Panc1 (cell line): Measurements from ENCODE around the gene FAM221B. TPM values are rescaled to one million over a fixed set of nuclear protein-coding genes. Genes with fewer than 3 reads are reported as not detected.

ENCODE experiments used
- ATAC-seq: fragments of 200-7000 bp; cut with Tn5 transposase; 2 replicates; pipeline ENCODE4 v1.9.1; 2020; ENCODE audit warnings: mild to moderate bottlenecking, moderate library complexity
- BruUV-seq: library from RNA; stranded (reverse); fragments of 400-500 nt; replicated peaks from 2 replicates; lab custom pipeline; 2021; lab: Mats Ljungman, UMichigan
- CTCF ChIA-PET: fragments of 300-600 bp; sonication (Branson Sonifier 250); formaldehyde crosslinking; loops from one replicate; lab custom pipeline; 2022; ENCODE audit warnings: antibody characterized with exemption; lab: Charles Lee
- POLR2A ChIA-PET: fragments of 300-600 bp; sonication (Branson Sonifier 250); formaldehyde crosslinking; loops from one replicate; lab custom pipeline; 2022; ENCODE audit warnings: antibody characterized with exemption; lab: Charles Lee
- DNase-seq: peaks from one replicate; pipeline ENCODE4 v3.0.0-alpha.2; 2010; ENCODE audit warnings: low read depth, low spot score
- H3K27ac ChIP-seq: 2 replicates; pipeline ENCODE4 v1.5.1; 2011; ENCODE audit warnings: mild to moderate bottlenecking, low read length, inconsistent platforms
- H3K27me3 ChIP-seq: fragments of 200-500 bp; sonication (Bioruptor generic); 2 replicates; pipeline ENCODE4 v1.6.0; 2014; ENCODE audit warnings: low read length, inconsistent platforms; ENCODE audit not compliant: control insufficient read depth, insufficient read depth
- H3K36me3 ChIP-seq: fragments of 200-500 bp; sonication (Bioruptor generic); 2 replicates; pipeline ENCODE4 v1.5.1; 2014; ENCODE audit warnings: inconsistent platforms, mild to moderate bottlenecking, low read length, moderate library complexity; ENCODE audit not compliant: control insufficient read depth, insufficient read depth
- H3K4me1 ChIP-seq: 2 replicates; pipeline ENCODE4 v1.5.1; 2011; ENCODE audit warnings: inconsistent platforms, mild to moderate bottlenecking, low read length, moderate library complexity; ENCODE audit not compliant: control insufficient read depth, insufficient read depth
- H3K4me3 ChIP-seq, 2 experiments: 2 replicates each; pipeline ENCODE4 v1.5.1; 2011 to 2012; ENCODE audit warnings: low read depth in 2 of 2, low read length in 2 of 2, mild to moderate bottlenecking in 2 of 2, inconsistent platforms in 1 of 2, moderate library complexity in 1 of 2
- H3K9me3 ChIP-seq: fragments of 200-500 bp; sonication (Bioruptor generic); 2 replicates; pipeline ENCODE4 v1.5.1; 2014; ENCODE audit warnings: low read depth, mild to moderate bottlenecking, inconsistent platforms, low read length, moderate library complexity; ENCODE audit not compliant: control insufficient read depth, insufficient read depth
- POLR2AphosphoS5 ChIP-seq: IDR thresholded peaks from 2 replicates; pipeline ENCODE4 v1.6.1; 2012; ENCODE audit warnings: mild to moderate bottlenecking, low read depth, low read length, moderate library complexity
- SIN3A ChIP-seq: IDR thresholded peaks from 2 replicates; pipeline ENCODE4 v1.6.1; 2012; ENCODE audit warnings: low read depth, mild to moderate bottlenecking, low read length, moderate library complexity, borderline replicate concordance; ENCODE audit not compliant: insufficient read depth
- TCF7L2 ChIP-seq: IDR thresholded peaks from 2 replicates; pipeline ENCODE4 v1.6.1; 2011; ENCODE audit warnings: mild to moderate bottlenecking, low read depth, low read length, inconsistent platforms
- in situ Hi-C: cut with HindIII; loops from 2 replicates; pipeline ENCODE4 v1.10.0; 2016; ENCODE audit warnings: low sequenced_read_pairs, low pct_unique_long_range_greater_than_20kb
- intact Hi-C: fragments of 100-400 bp; cut with micrococcal nuclease; formaldehyde crosslinking; loops from one replicate; pipeline ENCODE4 v1.10.0; 2022; ENCODE audit not compliant: unreplicated experiment
- total RNA-seq: library from RNA; stranded (reverse); gene quantifications from one replicate; pipeline ENCODE4 v1.2.1, GENCODE V29; 2021; ENCODE audit not compliant: unreplicated experiment
- TF ChIP-seq, protein P1 (sequence below): fragments of 450-650 bp; IDR thresholded peaks from 2 replicates; pipeline ENCODE4 v1.5.1; 2017; ENCODE audit warnings: mild to moderate bottlenecking
- TF ChIP-seq, protein P2 (sequence below), 2 experiments: IDR thresholded peaks; 2 replicates each; pipeline ENCODE4 v1.6.1; 2011 to 2012; ENCODE audit warnings: low read depth in 2 of 2, control low read depth in 1 of 2, low read length in 1 of 2, mild to moderate bottlenecking in 1 of 2, moderate library complexity in 1 of 2; ENCODE audit not compliant: insufficient read depth in 1 of 2

The FAM221B gene
- total RNA-seq, 1 experiment from 2014 or later = not detected

DNA sequence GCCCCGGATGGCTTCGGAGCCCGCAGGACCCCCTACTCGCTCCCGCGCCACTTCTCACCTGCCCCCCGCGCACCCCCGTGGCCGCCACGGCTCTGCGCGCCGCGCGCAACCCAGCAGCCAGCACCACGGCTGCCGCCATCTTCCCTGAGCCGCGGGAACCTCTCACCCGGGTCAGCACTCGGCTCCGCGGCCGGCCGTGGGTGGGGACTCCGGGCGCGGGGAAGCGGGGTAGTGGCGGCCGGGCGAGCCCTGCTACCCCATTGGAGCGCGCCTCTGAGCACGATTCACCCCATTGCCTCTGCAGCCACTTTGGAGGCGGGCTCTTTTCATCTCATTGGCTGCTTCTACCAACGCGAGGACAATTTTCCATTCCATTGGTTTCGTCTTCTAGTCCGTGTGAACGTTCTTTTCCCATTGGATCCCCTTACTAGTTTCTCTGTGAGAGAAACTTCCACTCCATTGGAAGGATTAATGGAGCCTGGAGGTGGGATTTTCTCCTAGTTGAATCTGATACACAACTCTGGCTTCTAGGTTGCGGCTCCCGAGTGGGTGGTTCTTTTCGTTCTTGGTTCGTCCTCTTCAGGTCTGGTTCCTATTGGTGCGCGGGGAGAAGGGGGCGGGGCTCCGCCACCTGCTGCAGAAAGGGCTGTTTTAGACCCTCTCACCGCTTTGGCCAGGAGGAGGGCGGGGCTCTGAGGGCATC is 13.5 kb downstream of the FAM221B start, which contains the start of gene HINT2:
HINT2 (minus strand) TSS at position 202 of the 703 bp plus-strand sequence; CDS start at position 139, 63 bp downstream.
- Histone ChIP-seq H3K4me3 (peak within 1 kb of the TSS; percentile 88 to 90), H3K36me3 (no peaks in the 10 kb centered on the region), H3K27ac (peak within 1 kb of the TSS; percentile 85), H3K4me1 (peaks cover 29% of the 10 kb centered on the region), H3K9me3 (no peaks in the 10 kb centered on the region), H3K27me3 (peaks cover 3% of the 10 kb centered on the region; the same call in 1 of the 2 replicates)
- no TSS peak for BruUV-seq
- peak; percentile 91 for DNase-seq
- peak; percentile 94 for TF ChIP-seq POLR2AphosphoS5
- TF ChIP-seq SIN3A = peak; percentile 72; the same call in 1 of the 2 replicates
- TF ChIP-seq, protein P1, sequence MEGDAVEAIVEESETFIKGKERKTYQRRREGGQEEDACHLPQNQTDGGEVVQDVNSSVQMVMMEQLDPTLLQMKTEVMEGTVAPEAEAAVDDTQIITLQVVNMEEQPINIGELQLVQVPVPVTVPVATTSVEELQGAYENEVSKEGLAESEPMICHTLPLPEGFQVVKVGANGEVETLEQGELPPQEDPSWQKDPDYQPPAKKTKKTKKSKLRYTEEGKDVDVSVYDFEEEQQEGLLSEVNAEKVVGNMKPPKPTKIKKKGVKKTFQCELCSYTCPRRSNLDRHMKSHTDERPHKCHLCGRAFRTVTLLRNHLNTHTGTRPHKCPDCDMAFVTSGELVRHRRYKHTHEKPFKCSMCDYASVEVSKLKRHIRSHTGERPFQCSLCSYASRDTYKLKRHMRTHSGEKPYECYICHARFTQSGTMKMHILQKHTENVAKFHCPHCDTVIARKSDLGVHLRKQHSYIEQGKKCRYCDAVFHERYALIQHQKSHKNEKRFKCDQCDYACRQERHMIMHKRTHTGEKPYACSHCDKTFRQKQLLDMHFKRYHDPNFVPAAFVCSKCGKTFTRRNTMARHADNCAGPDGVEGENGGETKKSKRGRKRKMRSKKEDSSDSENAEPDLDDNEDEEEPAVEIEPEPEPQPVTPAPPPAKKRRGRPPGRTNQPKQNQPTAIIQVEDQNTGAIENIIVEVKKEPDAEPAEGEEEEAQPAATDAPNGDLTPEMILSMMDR = no peak
- ChIA-PET CTCF (interaction anchor here (0.5 to 0.6 kb wide), 2 partner anchors 14 to 141 kb away, joined by 4 to 7 read pairs; partner anchors contain the start of gene TMEM8B), POLR2A (interaction anchor here (1.0 kb wide), 1 partner anchor 81 kb away, joined by 3 read pairs; no protein-coding TSS in a partner anchor)
- intact Hi-C loops (loop anchor here (10.0 kb wide), 1 partner anchor 160 kb away; the partner anchor contains the start of genes CCDC107, RMRP and SIT1), in situ Hi-C loops (no loop called here)
- peak; percentile 94 for ATAC-seq

DNA sequence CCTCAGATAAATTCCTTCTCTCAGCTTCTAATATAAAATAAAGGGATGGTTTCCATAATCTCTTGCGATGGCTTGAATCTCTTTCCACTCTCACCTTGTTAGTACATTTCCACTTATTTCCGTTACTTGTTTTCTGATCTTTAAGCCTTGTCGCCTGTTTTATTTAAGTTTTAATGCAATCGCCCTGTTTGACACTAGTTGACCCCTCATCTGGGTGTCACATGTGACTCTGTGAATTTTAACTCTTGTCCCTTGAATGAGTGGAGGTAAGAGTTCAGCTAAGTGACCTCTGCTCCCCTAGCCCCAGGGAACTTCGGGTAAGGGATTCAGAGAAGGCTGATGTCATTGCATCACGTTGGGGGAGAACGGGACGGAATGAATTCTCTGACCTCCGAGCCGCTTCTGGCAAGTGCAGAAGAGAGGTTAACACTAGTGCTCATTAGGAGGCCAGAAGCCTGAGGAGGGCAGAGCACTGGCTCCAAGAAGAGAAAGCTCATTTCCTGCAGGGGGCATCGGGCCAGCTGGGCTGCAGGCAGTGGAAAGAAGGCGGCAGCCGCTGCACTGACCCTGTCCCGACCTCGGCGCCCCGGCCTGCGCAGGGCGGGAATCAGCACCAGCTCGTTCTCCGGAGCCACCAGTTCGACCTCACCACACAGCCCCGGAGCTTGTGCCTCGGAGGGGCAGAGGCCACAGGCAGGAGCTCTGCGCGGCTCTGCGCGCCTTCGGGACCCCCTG is 14.3 kb downstream of the FAM221B start:
- H3K9me3 ChIP-seq = no peaks in the 10 kb centered on the region
- H3K36me3 ChIP-seq = no peaks in the 10 kb centered on the region
- ChIA-PET POLR2A (interaction anchor here (1.0 kb wide), 1 partner anchor 80 kb away, joined by 3 read pairs; no protein-coding TSS in a partner anchor), CTCF (interaction anchor here (0.5 kb wide), 1 partner anchor 142 kb away, joined by 7 read pairs; no protein-coding TSS in a partner anchor)
- no peak for DNase-seq
- ATAC-seq = peak; percentile 35
- TF ChIP-seq TCF7L2 = no peak
- TF ChIP-seq POLR2AphosphoS5 = 0 out of 2 replicates have a peak, but pooled peaks have one; percentile 0
- H3K27me3 ChIP-seq = peaks cover 3% of the 10 kb centered on the region; the same call in 1 of the 2 replicates
- peaks cover 29% of the 10 kb centered on the region for H3K4me1 ChIP-seq
- H3K4me3 ChIP-seq = peak overlapping the region; percentile 88 to 90
- peak overlapping the region; percentile 85 for H3K27ac ChIP-seq
- intact Hi-C loops = loop anchor here (10.0 kb wide), 1 partner anchor 159 kb away; the partner anchor contains the start of genes CCDC107, RMRP and SIT1
- in situ Hi-C loops = no loop called here
- BruUV-seq = no TSS peak

DNA sequence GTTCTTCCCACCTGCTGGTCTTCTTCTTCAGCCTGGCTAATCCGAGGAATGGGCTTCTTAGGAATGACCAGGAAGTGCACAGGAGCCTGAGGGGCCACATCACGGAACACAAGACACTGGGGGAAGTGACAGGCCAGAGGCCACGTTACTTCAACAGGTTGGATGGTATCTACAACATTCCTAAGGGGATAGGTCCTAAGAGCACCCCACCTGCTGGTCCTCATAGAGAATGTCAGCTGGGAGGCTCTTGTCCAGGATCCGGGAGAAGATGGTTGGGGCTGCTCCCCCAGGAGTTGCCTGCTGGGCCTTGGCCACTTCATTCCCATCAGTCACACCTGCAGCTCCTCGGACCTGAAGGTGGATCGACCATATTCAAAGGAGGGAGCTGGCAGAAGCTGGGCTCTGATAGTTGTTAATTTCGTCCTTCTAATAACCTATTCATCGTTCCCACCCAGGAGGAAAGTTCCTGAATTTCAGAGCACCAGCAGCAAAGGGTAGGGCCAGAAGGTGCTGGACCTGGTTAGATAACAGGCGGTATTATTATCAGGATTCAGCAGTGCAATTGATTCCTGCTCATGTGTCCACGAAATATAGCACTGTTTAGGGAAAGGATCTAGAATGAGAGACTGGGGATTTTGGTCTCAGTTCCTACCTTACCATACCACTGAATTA is 15.0 kb downstream of the FAM221B start:
- CTCF ChIA-PET = interaction anchor here (0.5 to 0.7 kb wide), 2 partner anchors 10 to 238 kb away, joined by 3 read pairs; no protein-coding TSS in a partner anchor

More for the DNA sequence above, 15.0 kb downstream of the FAM221B start:
- in situ Hi-C loops (no loop called here), intact Hi-C loops (loop anchor here (10.0 kb wide), 1 partner anchor 159 kb away; the partner anchor contains the start of genes CCDC107, RMRP and SIT1)
- Histone ChIP-seq H3K36me3 (no peaks in the 10 kb centered on the region), H3K4me3 (peak overlapping the region in 1 of 2 experiments; percentile 90; a peak in 2 of 4 replicates), H3K27me3 (peaks cover 3% of the 10 kb centered on the region; the same call in 1 of the 2 replicates), H3K4me1 (peaks cover 29% of the 10 kb centered on the region), H3K9me3 (no peaks in the 10 kb centered on the region), H3K27ac (peak overlapping the region; percentile 85)
- POLR2A ChIA-PET = interaction anchor here (1.0 kb wide), 1 partner anchor 79 kb away, joined by 3 read pairs; no protein-coding TSS in a partner anchor
- BruUV-seq = TSS peak; percentile 94
- DNase-seq (no peak), ATAC-seq (no peak)
- TF ChIP-seq, protein P2, sequence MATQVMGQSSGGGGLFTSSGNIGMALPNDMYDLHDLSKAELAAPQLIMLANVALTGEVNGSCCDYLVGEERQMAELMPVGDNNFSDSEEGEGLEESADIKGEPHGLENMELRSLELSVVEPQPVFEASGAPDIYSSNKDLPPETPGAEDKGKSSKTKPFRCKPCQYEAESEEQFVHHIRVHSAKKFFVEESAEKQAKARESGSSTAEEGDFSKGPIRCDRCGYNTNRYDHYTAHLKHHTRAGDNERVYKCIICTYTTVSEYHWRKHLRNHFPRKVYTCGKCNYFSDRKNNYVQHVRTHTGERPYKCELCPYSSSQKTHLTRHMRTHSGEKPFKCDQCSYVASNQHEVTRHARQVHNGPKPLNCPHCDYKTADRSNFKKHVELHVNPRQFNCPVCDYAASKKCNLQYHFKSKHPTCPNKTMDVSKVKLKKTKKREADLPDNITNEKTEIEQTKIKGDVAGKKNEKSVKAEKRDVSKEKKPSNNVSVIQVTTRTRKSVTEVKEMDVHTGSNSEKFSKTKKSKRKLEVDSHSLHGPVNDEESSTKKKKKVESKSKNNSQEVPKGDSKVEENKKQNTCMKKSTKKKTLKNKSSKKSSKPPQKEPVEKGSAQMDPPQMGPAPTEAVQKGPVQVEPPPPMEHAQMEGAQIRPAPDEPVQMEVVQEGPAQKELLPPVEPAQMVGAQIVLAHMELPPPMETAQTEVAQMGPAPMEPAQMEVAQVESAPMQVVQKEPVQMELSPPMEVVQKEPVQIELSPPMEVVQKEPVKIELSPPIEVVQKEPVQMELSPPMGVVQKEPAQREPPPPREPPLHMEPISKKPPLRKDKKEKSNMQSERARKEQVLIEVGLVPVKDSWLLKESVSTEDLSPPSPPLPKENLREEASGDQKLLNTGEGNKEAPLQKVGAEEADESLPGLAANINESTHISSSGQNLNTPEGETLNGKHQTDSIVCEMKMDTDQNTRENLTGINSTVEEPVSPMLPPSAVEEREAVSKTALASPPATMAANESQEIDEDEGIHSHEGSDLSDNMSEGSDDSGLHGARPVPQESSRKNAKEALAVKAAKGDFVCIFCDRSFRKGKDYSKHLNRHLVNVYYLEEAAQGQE (IDR thresholded peaks at IDR 0.05; ENCODE audit: insufficient read depth in 1 of 2, low read depth in 2 of 2, low read length in 1 of 2) = no peak
- TF ChIP-seq, protein P1 = peak; percentile 75
- TF ChIP-seq TCF7L2 (no peak), POLR2AphosphoS5 (0 out of 2 replicates have a peak, but pooled peaks have one; percentile 22)
